Ectodermal cell (in vitro differentiated cells): ENCODE data around the gene CLTCL1.

Experiments used
- H3K27ac ChIP-seq: 2 replicates; pipeline ENCODE4 v1.7.0; 2013; ENCODE audit warnings: mild to moderate bottlenecking, low read depth, low read length; ENCODE audit not compliant: insufficient read depth, poor library complexity, severe bottlenecking
- H3K27me3 ChIP-seq: 2 replicates; pipeline ENCODE4 v1.7.0; 2013; ENCODE audit warnings: mild to moderate bottlenecking, low read length; ENCODE audit not compliant: insufficient read depth, control insufficient read depth, poor library complexity, severe bottlenecking
- H3K36me3 ChIP-seq: one replicate; pipeline ENCODE4 v1.7.0; 2013; ENCODE audit warnings: low read length; ENCODE audit not compliant: control insufficient read depth, insufficient read depth
- H3K4me1 ChIP-seq: one replicate; pipeline ENCODE4 v1.7.0; 2013; ENCODE audit warnings: low read length; ENCODE audit not compliant: control insufficient read depth, insufficient read depth
- H3K4me3 ChIP-seq: 2 replicates; pipeline ENCODE4 v1.7.0; 2013; ENCODE audit warnings: low read depth, low read length, control low read depth; ENCODE audit not compliant: insufficient read depth
- H3K9me3 ChIP-seq: 2 replicates; pipeline ENCODE4 v1.7.0; 2013; ENCODE audit warnings: mild to moderate bottlenecking, low read length, moderate library complexity; ENCODE audit not compliant: control insufficient read depth
- WGBS, 2 experiments: methylation state at CpG; one replicate each; pipeline ENCODE4 v1.1.7; 2013; ENCODE audit warnings: missing lambda C conversion rate in 2 of 2; 5-methylcytosine and 5-hydroxymethylcytosine counted together

Gene CLTCL1

GRCh38 chr22:19176732-19177131 lies 114.8 kb downstream of the CLTCL1 start:
- 84 to 88% methylated on average over 12 of the region's 12 CpGs for whole genome bisulfite sequencing, 2 experiments
- H3K4me1 ChIP-seq, result peaks cover 23% of the 10 kb centered on the region
- H3K9me3 ChIP-seq, result no peaks in the 10 kb centered on the region
- H3K4me3 ChIP-seq, result no peak overlapping the region
- H3K36me3 ChIP-seq, result peaks cover 2% of the 10 kb centered on the region
- no peak overlapping the region for H3K27ac ChIP-seq
- no peaks in the 10 kb centered on the region for H3K27me3 ChIP-seq

DNA sequence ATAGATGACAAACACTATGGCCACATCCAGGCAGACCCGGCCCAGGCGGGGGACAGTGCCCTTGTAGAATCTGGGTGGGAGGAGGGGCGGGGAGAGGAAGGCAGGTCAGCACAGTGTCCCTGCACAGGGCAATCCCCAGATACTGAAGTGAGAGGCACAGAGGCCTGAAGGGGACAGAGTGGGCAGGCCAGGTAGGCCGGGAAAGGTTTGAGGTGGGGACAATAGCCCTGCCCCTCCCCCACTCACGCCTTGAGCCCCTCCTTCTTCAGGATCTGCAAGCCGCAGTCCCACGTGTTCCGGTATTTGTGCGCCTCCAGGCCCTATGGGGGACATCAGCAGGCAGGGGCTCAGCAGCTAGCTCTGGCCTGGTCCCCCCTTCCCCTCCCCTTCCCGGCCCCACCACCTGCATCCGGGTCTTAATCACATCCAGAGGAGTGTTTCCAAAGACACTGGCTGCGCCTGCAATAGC lies 115.3 kb downstream of the CLTCL1 start:
- H3K4me1 ChIP-seq, result peaks cover 23% of the 10 kb centered on the region
- H3K9me3 ChIP-seq, result no peaks in the 10 kb centered on the region
- H3K27ac ChIP-seq, result no peak overlapping the region
- WGBS, 2 experiments, result 75 to 77% methylated on average over 12 of the region's 12 CpGs
- H3K27me3 ChIP-seq, result peaks cover under 1% of the 10 kb centered on the region
- H3K4me3 ChIP-seq, result no peak overlapping the region
- peaks cover 2% of the 10 kb centered on the region for H3K36me3 ChIP-seq

GRCh38 chr22:19175602-19176174 lies 115.8 kb downstream of the CLTCL1 start:
- H3K27ac ChIP-seq, result no peak overlapping the region
- H3K4me1 ChIP-seq, result peaks cover 28% of the 10 kb centered on the region

DNA sequence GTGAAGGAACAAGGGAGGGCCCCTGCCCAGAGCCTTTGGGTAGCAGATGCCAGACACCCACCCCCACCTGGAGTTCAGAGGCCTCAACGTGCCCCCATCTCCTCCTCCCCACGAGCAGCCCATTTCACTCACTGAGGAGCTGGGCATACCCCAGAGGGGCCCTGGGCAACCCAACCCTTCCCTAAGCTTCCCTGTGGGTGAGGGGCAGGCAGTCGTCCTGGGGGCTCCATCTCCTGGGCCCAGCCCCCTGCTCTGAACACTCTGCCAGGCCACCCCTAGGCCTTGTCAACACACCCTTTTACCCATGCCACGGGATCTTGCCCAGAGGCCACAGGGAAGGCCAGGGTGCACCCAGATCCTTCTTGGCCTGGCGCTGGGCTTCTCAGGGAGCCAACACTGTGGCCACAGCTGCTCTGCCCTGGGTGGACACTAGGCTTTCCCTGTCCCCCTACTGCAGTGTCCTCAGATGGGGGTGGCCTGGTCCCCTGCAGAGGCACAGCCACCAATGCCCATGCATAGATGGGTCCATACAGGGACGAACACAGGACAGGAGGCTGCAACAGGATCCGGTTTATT lies 116.4 kb downstream of the CLTCL1 start:
- Histone ChIP-seq H3K4me3 (no peak overlapping the region), H3K4me1 (peaks cover 34% of the 10 kb centered on the region), H3K36me3 (peaks cover 2% of the 10 kb centered on the region), H3K27me3 (peaks cover 11% of the 10 kb centered on the region), H3K9me3 (no peaks in the 10 kb centered on the region), H3K27ac (no peak overlapping the region)
- WGBS, 2 experiments, result 89% methylated on average over 7 of the region's 7 CpGs

More at GRCh38 chr22:19175602-19176174, 115.8 kb downstream of the CLTCL1 start:
- Histone ChIP-seq H3K36me3 (peaks cover 2% of the 10 kb centered on the region), H3K4me3 (no peak overlapping the region), H3K9me3 (no peaks in the 10 kb centered on the region), H3K27me3 (peaks cover 6% of the 10 kb centered on the region)
- WGBS, 2 experiments, result 90% methylated on average over 21 of the region's 21 CpGs

DNA sequence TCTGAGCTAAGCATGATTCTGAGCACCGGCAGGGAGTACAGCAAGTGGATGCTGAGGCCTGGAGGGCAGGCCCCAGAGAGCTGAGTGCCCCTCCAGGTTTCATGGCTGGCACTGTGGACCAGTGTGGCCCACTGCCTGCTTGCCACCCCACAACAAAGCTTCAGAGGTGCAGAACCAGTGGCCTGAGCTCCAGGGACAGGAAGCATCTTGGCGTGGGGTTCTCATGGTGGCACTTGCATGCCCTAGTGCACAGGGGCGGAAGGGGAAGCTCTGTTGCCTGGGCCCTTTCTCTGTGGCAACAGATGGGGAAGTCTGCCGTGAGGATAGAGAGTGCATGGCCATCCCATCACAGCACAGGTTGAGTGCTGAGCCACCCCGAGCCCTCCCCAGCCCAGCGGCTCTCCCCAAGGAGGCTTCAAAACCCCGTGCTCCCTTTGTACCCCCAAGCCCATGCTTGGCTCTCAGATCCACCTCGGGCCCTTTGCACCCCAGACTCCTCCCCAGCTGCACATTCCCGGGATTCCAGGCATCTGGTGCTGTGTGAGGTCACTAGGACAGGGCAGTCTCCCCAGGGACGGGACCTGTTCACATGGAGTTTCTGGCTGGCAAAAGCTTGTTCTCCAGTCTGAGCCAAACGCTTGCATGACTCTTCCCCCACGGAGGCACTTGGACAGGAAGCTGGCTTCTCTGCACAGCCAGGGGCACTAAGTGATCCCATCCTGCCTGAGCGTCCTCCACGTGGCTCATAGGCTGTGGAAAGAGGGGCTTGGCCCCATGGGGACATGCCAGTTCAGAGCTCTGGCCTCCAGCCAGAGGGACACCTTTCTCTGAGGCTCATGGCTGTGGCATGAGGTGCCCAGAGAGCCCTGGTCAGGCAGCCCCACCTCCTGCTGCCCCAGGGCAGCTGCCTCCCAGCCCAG lies 117.2 kb downstream of the CLTCL1 start:
- Histone ChIP-seq H3K27ac (no peak overlapping the region), H3K27me3 (peaks cover 19% of the 10 kb centered on the region), H3K4me1 (peaks cover 34% of the 10 kb centered on the region), H3K36me3 (peaks cover 2% of the 10 kb centered on the region), H3K9me3 (no peaks in the 10 kb centered on the region), H3K4me3 (no peak overlapping the region)
- 72 to 73% methylated on average over 14 of the region's 14 CpGs for WGBS, 2 experiments

DNA sequence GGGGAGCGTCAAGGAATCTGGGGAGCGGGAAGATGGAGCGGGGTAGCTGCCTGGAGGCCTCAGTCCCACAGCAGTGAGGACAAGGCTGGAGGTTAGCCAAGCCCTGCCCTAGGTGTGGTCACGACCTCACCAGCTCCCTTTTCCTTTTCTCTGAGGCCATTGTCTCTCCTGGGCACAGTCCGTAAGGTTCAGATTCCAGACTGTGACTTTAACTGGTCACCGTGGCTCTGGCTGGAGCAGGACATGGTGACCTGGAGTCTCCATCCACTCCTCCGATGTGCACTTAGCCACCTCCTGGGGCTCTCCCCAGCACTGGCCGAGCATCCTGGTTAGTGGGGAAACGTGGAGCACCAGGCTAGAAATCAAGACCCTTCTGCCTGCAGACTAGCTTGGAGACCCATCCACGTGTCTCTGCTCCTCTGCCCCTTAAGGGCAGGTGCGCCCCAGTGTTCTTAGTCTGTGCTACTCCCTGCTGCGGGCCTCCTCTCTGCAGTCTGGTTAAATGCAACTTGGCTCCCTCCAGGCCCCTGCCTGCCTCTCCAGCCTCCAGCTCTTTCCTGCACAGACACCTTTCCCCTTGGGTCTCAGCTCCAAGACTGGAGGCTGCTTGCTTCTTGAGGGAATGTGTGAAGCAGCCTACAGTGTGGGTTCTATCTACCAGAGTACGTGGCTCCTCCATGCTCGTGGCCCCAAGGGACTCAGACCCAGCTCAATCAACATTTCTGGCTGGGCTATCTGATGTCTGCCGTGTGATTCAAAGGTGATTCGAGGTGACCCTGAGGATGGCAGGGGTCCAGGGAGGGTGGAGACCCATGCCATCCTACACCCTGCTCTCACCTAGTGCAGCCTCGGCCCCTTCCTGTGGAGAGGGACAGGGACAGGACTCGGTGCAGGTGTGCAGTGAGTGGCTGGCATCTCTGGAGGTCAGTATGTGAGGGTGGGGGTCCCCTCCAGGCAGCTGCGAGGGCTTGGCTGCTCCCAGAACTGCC lies 118.2 kb downstream of the CLTCL1 start:
- peaks cover 37% of the 10 kb centered on the region for H3K4me1 ChIP-seq
- peaks cover 29% of the 10 kb centered on the region for H3K27me3 ChIP-seq
- no peak overlapping the region for H3K4me3 ChIP-seq
- WGBS, 2 experiments, result 91 to 94% methylated on average over 19 of the region's 19 CpGs
- no peak overlapping the region for H3K27ac ChIP-seq
- no peaks in the 10 kb centered on the region for H3K9me3 ChIP-seq
- H3K36me3 ChIP-seq, result peaks cover 2% of the 10 kb centered on the region

DNA sequence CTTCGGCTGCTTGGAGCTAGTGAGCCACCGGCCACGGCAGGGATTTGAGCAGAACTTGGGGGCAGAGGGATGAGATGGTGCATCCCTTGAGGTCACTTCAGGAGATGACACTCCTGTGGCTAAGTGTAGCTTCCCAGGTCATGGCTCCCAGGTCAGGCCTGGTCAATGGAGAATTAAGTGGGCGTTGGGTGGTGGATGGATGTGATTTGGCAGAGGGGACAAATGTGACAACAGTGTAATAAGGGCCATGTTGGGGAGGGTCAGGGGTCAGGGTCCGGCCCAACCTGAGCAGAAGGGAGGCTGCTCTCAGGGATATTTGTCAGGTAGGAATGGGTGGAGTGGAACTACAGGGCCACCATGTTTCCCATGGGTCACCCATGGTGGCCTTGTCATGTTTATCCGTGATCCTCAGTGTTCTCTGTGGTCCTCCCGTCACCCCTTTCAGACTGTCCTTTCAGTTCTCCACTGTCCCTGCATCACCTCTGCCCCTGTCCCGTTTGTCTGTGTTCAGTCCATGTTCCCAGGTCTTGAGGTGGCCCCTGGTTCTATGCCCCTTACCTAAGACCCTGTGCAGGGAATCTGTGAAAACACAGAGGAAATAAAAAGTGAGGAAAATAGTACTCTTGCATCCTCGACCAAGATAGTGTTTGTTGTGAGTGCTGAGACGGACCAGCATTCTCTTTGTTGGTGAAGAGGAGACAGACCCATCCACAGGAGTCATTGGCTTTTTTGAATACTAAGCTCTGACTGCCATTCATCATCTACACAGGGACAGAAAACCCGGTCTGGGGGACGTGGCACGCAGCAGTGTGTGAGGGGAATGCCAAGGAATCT lies 119.1 kb downstream of the CLTCL1 start:
- H3K36me3 ChIP-seq, result peaks cover 2% of the 10 kb centered on the region
- 54 to 55% methylated on average over 13 of the region's 13 CpGs for WGBS, 2 experiments
- no peak overlapping the region for H3K27ac ChIP-seq
- peak overlapping the region; percentile 89 for H3K4me3 ChIP-seq
- peaks cover 33% of the 10 kb centered on the region for H3K4me1 ChIP-seq
- H3K9me3 ChIP-seq, result no peaks in the 10 kb centered on the region
- H3K27me3 ChIP-seq, result peaks cover 38% of the 10 kb centered on the region

DNA sequence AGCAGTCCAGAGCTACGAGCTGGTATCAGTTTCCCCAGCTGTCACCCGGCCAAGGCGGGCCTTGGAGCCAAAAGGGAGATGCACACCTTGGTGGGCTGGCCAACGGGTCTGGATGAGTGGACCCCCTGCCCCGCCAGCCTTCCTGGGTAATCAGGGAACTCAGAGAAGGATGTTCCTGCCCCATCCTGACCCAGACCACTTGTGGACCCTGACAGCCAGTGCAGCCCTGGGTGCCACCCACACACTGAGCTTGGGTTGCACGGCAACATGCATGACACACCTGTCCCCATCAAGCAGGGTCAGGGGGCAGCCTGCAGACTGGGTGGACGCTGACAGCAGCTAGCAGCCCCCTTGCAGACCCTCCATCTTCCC lies 121.6 kb downstream of the CLTCL1 start:
- peaks cover 25% of the 10 kb centered on the region for H3K4me1 ChIP-seq
- H3K4me3 ChIP-seq, result no peak overlapping the region
- no peaks in the 10 kb centered on the region for H3K9me3 ChIP-seq
- no peak overlapping the region for H3K27ac ChIP-seq
- 75 to 77% methylated on average over 7 of the region's 7 CpGs for WGBS, 2 experiments
- peaks cover 58% of the 10 kb centered on the region for H3K27me3 ChIP-seq
- H3K36me3 ChIP-seq, result no peaks in the 10 kb centered on the region
